B cell (primary cell): Measurements from ENCODE around the gene CHTOP. TPM values are rescaled to one million over a fixed set of nuclear protein-coding genes. Genes with fewer than 3 reads are reported as not detected.
A peak's percentile ranks its signal among the peaks of the same experiment; 100 is the strongest.

Source experiments
- ATAC-seq: fragments of 200-7000 bp; cut with Tn5 transposase; one replicate; pipeline ENCODE4 v1.10.0; 2021; ENCODE audit warnings: low read depth, mild to moderate bottlenecking, moderate number of reproducible peaks, moderate library complexity
- CTCF ChIA-PET: fragments of 350-600 bp; sonication (Branson Sonifier 250); formaldehyde crosslinking; loops from one replicate; lab custom pipeline; 2021; ENCODE audit warnings: antibody characterized with exemption, inconsistent platforms; lab: Charles Lee
- POLR2A ChIA-PET: fragments of 350-600 bp; sonication (Branson Sonifier 250); formaldehyde crosslinking; loops from one replicate; lab custom pipeline; 2021; ENCODE audit warnings: antibody characterized with exemption; lab: Charles Lee
- DNase-seq: peaks from one replicate; pipeline ENCODE4 v3.0.0; 2013
- H2AFZ ChIP-seq: 2 replicates; pipeline ENCODE4 v1.6.1; 2012; ENCODE audit warnings: mild to moderate bottlenecking, low read depth, low read length; ENCODE audit not compliant: insufficient read depth, poor library complexity, severe bottlenecking
- H3K27ac ChIP-seq, 2 donors: 1 replicate in 1 of 2; 2 replicates in 1 of 2; pipeline ENCODE4 v1.5.1; 2012 to 2013; ENCODE audit warnings: low read length in 2 of 2, mild to moderate bottlenecking in 2 of 2, moderate library complexity in 1 of 2
- H3K27me3 ChIP-seq, 4 experiments: fragments of 200-600 bp in 1 of 4; sonication (generic) in 1 of 4; replicated peaks in 1 of 4; 1 replicate in 2 of 4; 2 replicates in 2 of 4; pipeline versions ENCODE4 v1.6.1 to v1.7.0; 2013 to 2016; ENCODE audit warnings: low read length in 3 of 4, mild to moderate bottlenecking in 2 of 4, mixed read lengths in 1 of 4, moderate library complexity in 1 of 4; ENCODE audit not compliant: insufficient read depth in 4 of 4, control insufficient read depth in 3 of 4; ENCODE audit errors: control extremely low read depth in 1 of 4
- H3K36me3 ChIP-seq, 2 experiments: replicated peaks in 1 of 2; 1 replicate in 1 of 2; 2 replicates in 1 of 2; pipeline versions ENCODE4 v1.6.1 to v1.7.1; 2013; ENCODE audit warnings: low read length in 1 of 2; ENCODE audit not compliant: insufficient read depth in 2 of 2, control insufficient read depth in 1 of 2; ENCODE audit errors: control extremely low read depth in 1 of 2, extremely low read depth in 1 of 2
- H3K4me1 ChIP-seq, 2 donors: fragments of 200-600 bp in 1 of 2; sonication (generic) in 1 of 2; 1 replicate in 1 of 2; 2 replicates in 1 of 2; pipeline versions ENCODE4 v1.5.1 to v1.6.1; 2013 to 2017; ENCODE audit warnings: low read length in 2 of 2; ENCODE audit not compliant: control insufficient read depth in 2 of 2, insufficient read depth in 2 of 2
- H3K4me2 ChIP-seq: replicated peaks from 2 replicates; pipeline ENCODE3; 2012; ENCODE audit warnings: mild to moderate bottlenecking, low read depth, low read length; ENCODE audit not compliant: poor library complexity, severe bottlenecking
- H3K4me3 ChIP-seq, 5 experiments: fragments of 200-600 bp in 1 of 5; sonication (generic) in 1 of 5; 1 replicate in 3 of 5; 2 replicates in 2 of 5; pipeline versions ENCODE4 v1.5.1 to v1.7.0; 2011 to 2016; ENCODE audit warnings: low read length in 4 of 5, mild to moderate bottlenecking in 4 of 5, low read depth in 2 of 5, control low read depth in 1 of 5, moderate library complexity in 1 of 5; ENCODE audit not compliant: insufficient read depth in 1 of 5; ENCODE audit errors: control extremely low read depth in 1 of 5, extremely low read depth in 1 of 5
- H3K79me2 ChIP-seq: fragments of 200-600 bp; sonication (generic); one replicate; pipeline ENCODE4 v1.6.0; 2016; ENCODE audit warnings: low read length; ENCODE audit not compliant: control insufficient read depth, insufficient read depth
- H3K9ac ChIP-seq: fragments of 200-600 bp; sonication (generic); 2 replicates; pipeline ENCODE4 v1.6.1; 2017; ENCODE audit warnings: mild to moderate bottlenecking, low read length, moderate library complexity
- H3K9me3 ChIP-seq, 3 donors: one replicate each; pipeline versions ENCODE4 v1.6.1 to v1.7.1; 2013; ENCODE audit warnings: low read length in 2 of 3; ENCODE audit not compliant: control insufficient read depth in 2 of 3, insufficient read depth in 1 of 3; ENCODE audit errors: control extremely low read depth in 1 of 3
- H4K20me1 ChIP-seq: 2 replicates; pipeline ENCODE4 v1.6.0; 2012; ENCODE audit warnings: mild to moderate bottlenecking, low read length; ENCODE audit not compliant: insufficient read depth, control insufficient read depth, poor library complexity, severe bottlenecking
- H3K27ac Mint-ChIP-seq: one replicate; pipeline ENCODE4 v1.8.0; 2021; ENCODE audit warnings: mixed read lengths
- H3K27me3 Mint-ChIP-seq: one replicate; pipeline ENCODE4 v1.8.0; 2021; ENCODE audit warnings: mixed read lengths
- H3K4me1 Mint-ChIP-seq: one replicate; pipeline ENCODE4 v1.8.0; 2021; ENCODE audit warnings: mixed read lengths
- H3K4me3 Mint-ChIP-seq: one replicate; pipeline ENCODE4 v1.8.0; 2021; ENCODE audit warnings: mixed read lengths
- H3K9me3 Mint-ChIP-seq: one replicate; pipeline ENCODE4 v1.8.0; 2022; ENCODE audit warnings: mixed read lengths; ENCODE audit not compliant: insufficient read depth
- EZH2 ChIP-seq: IDR thresholded peaks from 2 replicates; pipeline ENCODE4 v1.6.1; 2012; ENCODE audit warnings: borderline replicate concordance, low read depth, mild to moderate bottlenecking, moderate library complexity, low read length; ENCODE audit not compliant: insufficient read depth, poor library complexity, severe bottlenecking
- WGBS: methylation state at CpG from one replicate; pipeline ENCODE4 v1.1.5; 2013; ENCODE audit warnings: missing lambda C conversion rate; ENCODE audit not compliant: insufficient coverage; 5-methylcytosine and 5-hydroxymethylcytosine counted together
- intact Hi-C: fragments of 100-400 bp; cut with micrococcal nuclease; formaldehyde crosslinking; loops from one replicate; pipeline ENCODE4 v1.10.0; 2022
- polyA plus RNA-seq: library from polyadenylated mRNA; depleted of rRNA; stranded (reverse); fragments of >200 nt; gene quantifications from 2 replicates; pipeline ENCODE4 v1.2.3, GENCODE V29; 2012
- total RNA-seq, 2 donors: library from RNA; stranded (reverse); fragments of 120-200 nt in 1 of 2; gene quantifications; 1 replicate in 1 of 2; 2 replicates in 1 of 2; pipeline versions ENCODE4 v1.2.3 to v1.2.4, GENCODE V29; 2013 to 2022
- TF ChIP-seq, protein P1 (sequence below): fragments of 200-600 bp; IDR thresholded peaks from one replicate; pipeline ENCODE4 v1.8.0; 2022; ENCODE audit warnings: antibody characterized with exemption, mild to moderate bottlenecking

The CHTOP gene
- total and polyA plus RNA-seq, 2 donors (not counting 1 experiment from before 2014, with no cell fraction given), result 87.0 to 156 TPM

DNA sequence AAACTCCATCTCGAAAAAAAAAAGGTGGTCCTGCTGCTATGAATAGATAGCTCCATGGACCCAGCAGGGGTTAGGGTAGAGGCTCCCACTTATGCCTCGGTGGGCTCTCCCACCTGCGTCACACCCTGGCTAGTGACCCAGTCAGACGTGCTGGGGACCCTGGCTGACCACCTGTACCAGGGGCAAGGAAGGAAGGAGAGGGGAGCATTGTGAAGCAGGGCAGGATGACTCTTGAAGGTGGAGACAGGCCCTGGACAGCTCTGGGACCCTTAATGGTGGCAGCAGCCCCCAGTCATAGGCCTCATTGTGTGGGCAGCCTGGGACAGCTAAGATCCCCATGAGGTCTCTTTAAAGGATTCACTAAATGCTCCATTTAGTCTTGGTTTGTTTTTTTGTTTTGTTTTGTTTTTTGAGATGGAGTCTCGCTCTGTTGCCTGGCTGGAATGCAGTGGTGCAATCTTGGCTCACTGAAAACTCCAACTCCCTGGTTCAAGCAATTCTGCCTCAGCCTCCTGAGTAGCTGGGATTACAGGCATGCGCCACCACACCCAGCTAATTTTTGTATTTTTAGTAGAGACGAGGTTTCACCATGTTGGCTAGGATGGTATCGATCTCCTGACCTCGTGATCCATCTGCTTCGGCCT, 14.3 kb downstream of the CHTOP start:
- Histone ChIP-seq H2AFZ (no peak overlapping the region), H3K9ac (no peak overlapping the region), H4K20me1 (peaks cover 4% of the 10 kb centered on the region), H3K9me3 (no peaks in the 10 kb centered on the region), H3K4me2 (no peak overlapping the region), H3K36me3 (peaks cover 14 to 46% of the 10 kb centered on the region in 2 experiments), H3K4me1 (no peaks in the 10 kb centered on the region), H3K27me3 (no peaks in the 10 kb centered on the region), H3K27ac (peak overlapping the region in 1 of 2 donors; percentile 19), H3K79me2 (peaks cover 5% of the 10 kb centered on the region), H3K4me3 (no peak overlapping the region)
- 92% methylated on average over 9 of the region's 10 CpGs for WGBS
- DNase-seq (no peak), ATAC-seq (no peak)
- no peak overlapping the region for H3K4me3 Mint-ChIP-seq
- POLR2A ChIA-PET, result interaction anchor here (0.7 kb wide), 1 partner anchor 14 kb away, joined by 3 read pairs; the partner anchor contains the start of gene CHTOP
- TF ChIP-seq, protein P1, sequence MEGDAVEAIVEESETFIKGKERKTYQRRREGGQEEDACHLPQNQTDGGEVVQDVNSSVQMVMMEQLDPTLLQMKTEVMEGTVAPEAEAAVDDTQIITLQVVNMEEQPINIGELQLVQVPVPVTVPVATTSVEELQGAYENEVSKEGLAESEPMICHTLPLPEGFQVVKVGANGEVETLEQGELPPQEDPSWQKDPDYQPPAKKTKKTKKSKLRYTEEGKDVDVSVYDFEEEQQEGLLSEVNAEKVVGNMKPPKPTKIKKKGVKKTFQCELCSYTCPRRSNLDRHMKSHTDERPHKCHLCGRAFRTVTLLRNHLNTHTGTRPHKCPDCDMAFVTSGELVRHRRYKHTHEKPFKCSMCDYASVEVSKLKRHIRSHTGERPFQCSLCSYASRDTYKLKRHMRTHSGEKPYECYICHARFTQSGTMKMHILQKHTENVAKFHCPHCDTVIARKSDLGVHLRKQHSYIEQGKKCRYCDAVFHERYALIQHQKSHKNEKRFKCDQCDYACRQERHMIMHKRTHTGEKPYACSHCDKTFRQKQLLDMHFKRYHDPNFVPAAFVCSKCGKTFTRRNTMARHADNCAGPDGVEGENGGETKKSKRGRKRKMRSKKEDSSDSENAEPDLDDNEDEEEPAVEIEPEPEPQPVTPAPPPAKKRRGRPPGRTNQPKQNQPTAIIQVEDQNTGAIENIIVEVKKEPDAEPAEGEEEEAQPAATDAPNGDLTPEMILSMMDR, result no peak
- TF ChIP-seq EZH2, result no peak
- peak overlapping the region; percentile 81 for H3K27ac Mint-ChIP-seq
- CTCF ChIA-PET, result interaction anchor here (2.4 kb wide), 1 partner anchor 76 kb away, joined by 6 read pairs; no protein-coding TSS in a partner anchor
- H3K4me1 Mint-ChIP-seq, result peaks cover 7% of the 10 kb centered on the region
- intact Hi-C loops, result no loop called here
- H3K9me3 Mint-ChIP-seq, result no peaks in the 10 kb centered on the region
- H3K27me3 Mint-ChIP-seq, result no peaks in the 10 kb centered on the region

- Histone ChIP-seq H3K36me3 (peaks cover 14 to 34% of the 10 kb centered on the region in 2 experiments), H3K9me3 (no peaks in the 10 kb centered on the region), H3K27ac (peak overlapping the region in 1 of 2 donors; percentile 41), H4K20me1 (peaks cover 4% of the 10 kb centered on the region), H3K79me2 (peaks cover 3% of the 10 kb centered on the region), H3K27me3 (no peaks in the 10 kb centered on the region), H3K9ac (no peak overlapping the region), H3K4me2 (no peak overlapping the region), H3K4me1 (no peaks in the 10 kb centered on the region), H2AFZ (no peak overlapping the region), H3K4me3 (no peak overlapping the region)
- no peak for TF ChIP-seq EZH2
- TF ChIP-seq, protein P1, result no peak
- 59% methylated on average over 2 of the region's 3 CpGs for WGBS
- H3K4me1 Mint-ChIP-seq, result no peaks in the 10 kb centered on the region
- no peaks in the 10 kb centered on the region for H3K27me3 Mint-ChIP-seq
- no peaks in the 10 kb centered on the region for H3K9me3 Mint-ChIP-seq
- ChIA-PET CTCF (interaction anchor here (1.0 to 1.2 kb wide), 2 partner anchors 77 to 79 kb away, joined by 3 to 6 read pairs; no protein-coding TSS in a partner anchor), POLR2A (interaction anchor here (1.5 kb wide), 1 partner anchor 15 kb away, joined by 5 read pairs; the partner anchor contains the start of gene CHTOP)
- no peak for ATAC-seq
- intact Hi-C loops, result no loop called here
- no peak overlapping the region for H3K4me3 Mint-ChIP-seq
- DNase-seq, result no peak
- H3K27ac Mint-ChIP-seq, result peak overlapping the region; percentile 41
These were observed 15.4 kb downstream of the CHTOP start for GRCh38 chr1:153649137-153649862.
